Stimulated activated CD4-positive, alpha-beta T cell treated with anti-CD3 and anti-CD28 coated beads, Interleukin-4, amount 100 ng/mL, for 24 hours (primary cell): ENCODE data around the gene GPATCH11.

Experiments
- DNase-seq: peaks from one replicate; pipeline ENCODE4 v3.0.0-alpha.2; 2020

Gene GPATCH11

DNA sequence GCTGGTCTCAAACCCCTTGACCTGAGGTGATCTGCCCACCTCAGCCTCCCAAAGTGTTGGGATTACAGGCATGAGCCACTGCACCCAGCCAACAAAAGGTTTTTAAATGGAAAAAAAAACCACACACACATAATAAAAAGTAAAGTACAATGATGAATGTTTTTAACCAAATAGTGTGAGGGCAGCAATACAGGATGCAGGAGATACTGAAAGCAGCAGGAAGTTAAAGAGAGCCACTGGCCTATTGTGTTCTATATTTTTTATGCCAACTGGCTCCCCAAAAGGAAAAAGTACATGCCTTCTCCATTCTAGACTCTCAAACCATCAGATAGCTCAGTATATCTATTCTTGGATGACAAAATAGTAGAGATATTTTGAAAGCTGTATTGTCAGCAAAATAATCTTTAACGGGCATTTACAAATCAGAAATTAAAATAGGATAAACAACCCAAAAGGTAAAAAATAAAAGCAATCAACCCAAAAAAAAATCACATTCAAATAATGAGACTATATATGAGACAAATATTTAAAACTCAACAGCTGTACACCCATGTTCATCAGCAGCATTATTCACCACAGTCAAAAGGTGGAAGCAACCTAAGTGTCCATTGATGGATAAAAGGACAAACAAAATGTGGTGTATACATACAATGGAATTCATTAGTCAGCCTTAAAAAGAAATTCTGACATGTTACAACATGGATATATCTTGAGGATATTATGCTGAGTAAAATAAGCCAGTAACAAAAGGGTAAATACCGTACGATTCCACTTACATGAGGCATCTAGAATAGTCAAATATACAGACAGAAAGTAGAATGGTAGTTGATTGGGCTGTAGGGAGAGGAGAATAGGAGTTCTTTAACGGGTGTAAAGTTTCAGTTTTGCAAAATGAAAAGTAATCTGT lies 26.2 kb downstream of the GPATCH11 start:
- DNase-seq: no peak

DNA sequence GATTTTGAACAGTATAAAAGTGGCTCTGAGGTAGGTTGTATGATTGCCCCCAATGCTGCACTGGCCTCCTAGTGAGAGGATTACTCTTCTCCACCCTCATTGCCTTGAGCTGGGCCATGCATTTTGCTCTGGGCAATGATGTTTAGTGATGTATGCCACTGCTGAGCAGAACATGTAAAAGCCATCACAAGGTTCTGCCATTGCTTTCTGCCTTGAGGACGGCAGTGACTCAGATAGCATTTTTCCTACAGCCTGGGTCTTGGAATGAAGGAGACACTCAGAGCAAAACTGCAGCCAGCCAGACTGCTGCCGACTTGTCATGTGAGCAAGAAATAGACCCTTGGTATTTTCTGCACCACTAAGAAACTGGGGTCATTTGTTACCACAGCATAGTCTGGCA lies 27.6 kb downstream of the GPATCH11 start:
- no peak for DNase-seq

DNA sequence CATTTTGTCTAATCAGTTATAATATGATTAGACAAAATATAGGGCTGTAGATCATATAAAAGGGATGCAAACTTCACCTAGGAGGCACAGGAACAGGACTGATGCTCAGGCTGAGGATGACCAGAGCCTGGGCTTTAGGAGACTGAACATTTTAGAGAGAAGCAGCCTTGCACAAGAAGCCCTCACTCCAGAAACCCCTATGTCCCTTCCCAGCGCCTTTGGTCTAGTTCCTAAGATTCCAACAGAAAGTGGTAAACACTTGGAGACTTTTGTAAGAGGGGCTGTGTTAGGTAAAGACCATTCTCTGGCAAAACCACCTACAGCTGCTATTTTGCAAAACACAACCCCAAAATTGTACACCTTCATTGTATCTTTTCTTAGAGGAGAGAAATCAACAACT lies 33.2 kb downstream of the GPATCH11 start:
- DNase-seq: no peak

DNA sequence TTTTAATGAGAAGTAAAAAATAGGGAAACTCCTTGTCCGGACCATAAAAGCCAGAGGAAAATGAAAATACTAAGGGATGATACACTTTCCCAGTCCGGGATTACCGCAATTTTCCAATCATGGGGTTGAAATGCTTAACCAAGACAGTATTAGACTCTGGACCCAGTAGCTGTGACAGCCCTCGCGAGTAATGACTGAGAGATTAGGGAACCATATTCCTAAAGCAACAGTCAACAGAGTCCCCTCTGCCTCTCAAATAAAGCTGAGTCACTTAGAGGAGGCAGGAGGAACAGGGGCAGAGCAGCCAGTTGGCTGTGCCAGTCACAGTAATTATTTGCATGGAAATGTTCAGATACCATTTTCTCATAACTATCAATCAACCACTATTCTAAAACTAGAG lies 34.8 kb downstream of the GPATCH11 start:
- no peak for DNase-seq

DNA sequence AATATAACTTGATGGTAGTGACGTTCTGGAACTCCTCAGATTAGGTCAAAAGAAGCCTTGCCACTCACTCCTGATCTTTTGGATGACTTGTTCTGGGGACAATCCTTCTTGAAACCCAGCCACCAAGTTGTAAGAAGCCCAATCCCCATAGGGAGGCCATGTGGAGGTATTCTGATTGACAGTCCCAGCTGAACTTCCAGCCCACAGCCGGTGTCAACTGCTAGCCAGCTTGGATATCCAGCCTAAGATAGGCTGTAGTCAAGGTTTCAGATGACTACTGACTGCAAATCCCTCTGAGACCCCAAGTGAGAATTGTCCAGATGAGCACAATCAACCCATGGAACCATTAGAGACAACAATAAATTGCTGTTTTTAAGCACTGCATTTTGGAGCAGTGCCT lies 41.1 kb downstream of the GPATCH11 start:
- DNase-seq: no peak

DNA sequence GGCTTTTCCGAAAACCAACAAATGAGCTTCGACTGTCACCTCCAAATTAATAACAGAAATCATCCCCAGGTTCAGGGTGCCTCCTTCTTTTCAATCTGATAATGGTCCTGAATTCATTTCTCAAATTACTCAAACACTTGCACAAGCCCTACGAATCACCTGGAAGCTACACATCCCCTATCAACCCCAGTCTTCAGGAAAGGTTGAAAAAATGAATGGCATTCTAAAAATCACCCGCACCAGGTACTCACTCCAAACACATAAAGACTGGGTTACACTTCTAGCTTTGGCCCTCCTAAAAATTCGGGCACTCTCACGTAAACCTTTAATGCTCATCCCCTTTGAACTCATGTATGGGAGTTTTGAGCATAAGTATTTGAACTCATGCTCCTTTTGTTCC lies 48.6 kb downstream of the GPATCH11 start:
- no peak for DNase-seq

DNA sequence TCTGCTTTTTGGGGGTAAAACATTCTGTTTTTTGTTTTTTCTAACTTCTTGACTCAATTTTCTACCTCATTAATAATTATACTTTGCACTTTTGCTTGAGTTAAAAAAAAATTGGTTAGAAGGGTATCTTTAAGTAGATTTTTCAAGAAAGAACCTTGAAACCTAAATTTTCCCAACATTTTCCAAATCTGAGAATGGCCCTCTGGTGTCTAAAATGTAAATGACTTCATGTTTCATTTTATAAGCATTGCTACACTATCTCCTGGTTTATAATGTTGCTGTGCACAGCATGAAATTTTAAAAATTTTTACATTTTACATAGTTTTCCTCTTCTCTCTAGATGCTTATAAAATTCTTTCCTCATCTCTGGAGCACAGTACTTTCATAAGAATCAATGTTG lies 58.2 kb downstream of the GPATCH11 start:
- DNase-seq: no peak

DNA sequence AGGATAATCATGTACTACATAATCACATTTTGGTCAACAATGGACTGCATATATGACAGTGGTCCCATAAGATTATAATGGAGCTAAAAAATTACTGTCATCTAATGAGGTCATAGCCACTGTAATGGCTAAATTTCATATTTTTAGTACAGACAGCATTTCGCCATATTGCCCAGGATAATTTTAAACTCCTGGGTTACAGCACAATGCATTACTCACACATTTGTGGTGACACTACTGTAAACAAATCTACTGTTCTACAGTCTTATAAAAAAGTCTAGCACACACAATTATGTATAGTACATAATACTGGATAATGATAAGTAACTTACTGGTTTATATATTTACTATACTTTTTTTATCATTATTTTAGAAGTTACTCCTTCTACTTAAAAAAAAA lies 59.7 kb downstream of the GPATCH11 start:
- no peak for DNase-seq

DNA sequence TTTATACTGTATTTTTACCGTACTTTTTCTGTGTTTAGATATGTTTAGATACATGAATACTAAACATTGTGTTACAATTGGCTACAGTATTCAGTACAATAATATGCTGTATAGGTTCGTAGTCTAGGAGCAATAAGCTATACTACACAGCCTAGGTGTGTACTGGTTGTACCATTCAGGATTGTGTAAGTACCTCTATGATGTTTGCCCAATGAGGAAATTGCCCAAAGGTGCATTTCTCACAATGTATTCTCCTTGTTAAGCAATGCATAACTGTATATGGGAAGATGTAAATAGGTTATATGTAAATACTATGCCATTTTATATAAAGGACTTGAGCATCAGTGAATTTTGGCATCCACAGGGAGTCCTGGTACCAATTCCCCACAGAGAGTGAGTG lies 61.7 kb downstream of the GPATCH11 start:
- DNase-seq: no peak

DNA sequence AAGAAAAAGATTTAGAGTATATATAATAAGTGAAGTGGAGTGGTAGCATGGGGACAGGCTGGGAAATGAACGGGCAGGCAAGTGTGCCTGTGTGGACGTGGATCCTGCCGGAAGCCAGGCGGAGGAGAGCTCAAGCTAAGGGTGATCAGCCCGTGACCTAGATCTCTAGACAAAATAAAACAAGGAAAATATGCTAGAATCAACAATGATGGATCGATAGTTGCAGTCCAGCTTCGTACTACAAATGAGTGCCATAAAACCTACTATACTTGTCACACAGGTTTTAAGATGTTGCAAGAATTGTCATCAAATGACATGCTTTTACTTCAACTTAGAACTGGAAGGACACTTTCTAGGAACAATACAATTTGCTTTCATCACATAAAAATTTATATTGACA lies 64.0 kb downstream of the GPATCH11 start:
- no peak for DNase-seq
